DND-41 (cell line): ENCODE data around the gene SLC36A4.
"Not testable (repeated sequence)": the region's sequence is repeated elsewhere in the genome, so short reads cannot be mapped to it uniquely, and the experiment has no call there.

ENCODE experiments used
- ATAC-seq: fragments of 200-7000 bp; cut with Tn5 transposase; 3 replicates; pipeline ENCODE4 v1.9.1; 2021; ENCODE audit warnings: low read depth; ENCODE audit not compliant: insufficient read depth
- DNase-seq: peaks from one replicate; pipeline ENCODE4 v3.0.0-alpha.2; 2020
- H2AFZ ChIP-seq: 2 replicates; pipeline ENCODE4 v1.6.0; 2012; ENCODE audit warnings: low read depth, low read length
- H3K27ac ChIP-seq: 2 replicates; pipeline ENCODE4 v1.5.1; 2012; ENCODE audit warnings: low read length, inconsistent platforms
- H3K27me3 ChIP-seq: fragments of 200-600 bp; sonication (generic); 2 replicates; pipeline ENCODE4 v1.6.0; 2012; ENCODE audit warnings: low read length, mild to moderate bottlenecking, inconsistent platforms; ENCODE audit not compliant: insufficient read depth, poor library complexity
- H3K36me3 ChIP-seq: 2 replicates; pipeline ENCODE4 v1.5.1; 2012; ENCODE audit warnings: low read length, inconsistent platforms; ENCODE audit not compliant: insufficient read depth
- H3K4me1 ChIP-seq: 2 replicates; pipeline ENCODE4 v1.5.1; 2012; ENCODE audit warnings: mild to moderate bottlenecking, low read length; ENCODE audit not compliant: insufficient read depth
- H3K4me2 ChIP-seq: 2 replicates; pipeline ENCODE4 v1.6.0; 2012; ENCODE audit warnings: mild to moderate bottlenecking, moderate library complexity, low read length, inconsistent platforms; ENCODE audit not compliant: insufficient read depth
- H3K4me3 ChIP-seq, 2 experiments: fragments of 200-600 bp in 1 of 2; shearing (Covaris generic) in 1 of 2; 2 replicates each; pipeline ENCODE4 v1.5.1; 2012 to 2016; ENCODE audit warnings: inconsistent platforms in 2 of 2, low read length in 2 of 2, mild to moderate bottlenecking in 2 of 2, low read depth in 1 of 2, moderate library complexity in 1 of 2
- H3K79me2 ChIP-seq: 2 replicates; pipeline ENCODE4 v1.6.0; 2012; ENCODE audit warnings: low read length, inconsistent platforms; ENCODE audit not compliant: insufficient read depth
- H3K9ac ChIP-seq: 2 replicates; pipeline ENCODE4 v1.6.0; 2012; ENCODE audit warnings: low read depth, mild to moderate bottlenecking, inconsistent platforms, low read length, moderate library complexity
- H3K9me3 ChIP-seq: 2 replicates; pipeline ENCODE4 v1.5.1; 2012; ENCODE audit warnings: low read length, moderate library complexity, mild to moderate bottlenecking, inconsistent platforms; ENCODE audit not compliant: insufficient read depth, severe bottlenecking
- H4K20me1 ChIP-seq: 2 replicates; pipeline ENCODE4 v1.6.0; 2012; ENCODE audit warnings: low read length; ENCODE audit not compliant: insufficient read depth
- EZH2 ChIP-seq: IDR thresholded peaks from 3 replicates; pipeline ENCODE4 v1.6.1; 2012; ENCODE audit warnings: borderline replicate concordance, low read depth, mild to moderate bottlenecking, moderate library complexity, low read length, inconsistent platforms; ENCODE audit not compliant: severe bottlenecking
- TF ChIP-seq, protein P1 (sequence below): IDR thresholded peaks from 2 replicates; pipeline ENCODE4 v1.5.1; 2012; ENCODE audit warnings: borderline replicate concordance, low read length, moderate library complexity, mild to moderate bottlenecking; ENCODE audit not compliant: poor library complexity, severe bottlenecking; ENCODE audit errors: extremely low read depth

SLC36A4 gene

GRCh38 chr11:93197380-93198214 lies at the start of gene SLC36A4:
Gene SLC36A4 (minus strand): TSS chr11:93197991. CDS start chr11:93197832, 159 bp downstream.
- H3K4me2 ChIP-seq = peak within 1 kb of the TSS; percentile 80
- peak within 1 kb of the TSS; percentile 98 for H3K27ac ChIP-seq
- peaks cover 40% of the 10 kb centered on the region for H3K4me1 ChIP-seq
- H3K79me2 ChIP-seq = peaks cover 47% of the 10 kb centered on the region
- H3K4me3 ChIP-seq = peak within 1 kb of the TSS; percentile 91 to 96
- TF ChIP-seq, protein P1, sequence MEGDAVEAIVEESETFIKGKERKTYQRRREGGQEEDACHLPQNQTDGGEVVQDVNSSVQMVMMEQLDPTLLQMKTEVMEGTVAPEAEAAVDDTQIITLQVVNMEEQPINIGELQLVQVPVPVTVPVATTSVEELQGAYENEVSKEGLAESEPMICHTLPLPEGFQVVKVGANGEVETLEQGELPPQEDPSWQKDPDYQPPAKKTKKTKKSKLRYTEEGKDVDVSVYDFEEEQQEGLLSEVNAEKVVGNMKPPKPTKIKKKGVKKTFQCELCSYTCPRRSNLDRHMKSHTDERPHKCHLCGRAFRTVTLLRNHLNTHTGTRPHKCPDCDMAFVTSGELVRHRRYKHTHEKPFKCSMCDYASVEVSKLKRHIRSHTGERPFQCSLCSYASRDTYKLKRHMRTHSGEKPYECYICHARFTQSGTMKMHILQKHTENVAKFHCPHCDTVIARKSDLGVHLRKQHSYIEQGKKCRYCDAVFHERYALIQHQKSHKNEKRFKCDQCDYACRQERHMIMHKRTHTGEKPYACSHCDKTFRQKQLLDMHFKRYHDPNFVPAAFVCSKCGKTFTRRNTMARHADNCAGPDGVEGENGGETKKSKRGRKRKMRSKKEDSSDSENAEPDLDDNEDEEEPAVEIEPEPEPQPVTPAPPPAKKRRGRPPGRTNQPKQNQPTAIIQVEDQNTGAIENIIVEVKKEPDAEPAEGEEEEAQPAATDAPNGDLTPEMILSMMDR = no peak
- no peak for TF ChIP-seq EZH2
- H2AFZ ChIP-seq = peak within 1 kb of the TSS; percentile 95
- DNase-seq (peak; percentile 84), ATAC-seq (peak; percentile 90)
- H3K9me3 ChIP-seq = no peaks in the 10 kb centered on the region
- H3K36me3 ChIP-seq = no peaks in the 10 kb centered on the region; the same call in 1 of the 2 replicates
- peaks cover 4% of the 10 kb centered on the region; the same call in 1 of the 2 replicates for H4K20me1 ChIP-seq
- peak within 1 kb of the TSS; percentile 94 for H3K9ac ChIP-seq
- no peaks in the 10 kb centered on the region for H3K27me3 ChIP-seq

- H3K79me2 ChIP-seq, H3K4me1 ChIP-seq, H3K4me3 ChIP-seq, H3K27me3 ChIP-seq, DNase-seq, H3K4me2 ChIP-seq, H3K9me3 ChIP-seq, H3K27ac ChIP-seq, H3K9ac ChIP-seq, ATAC-seq, H3K36me3 ChIP-seq, H2AFZ ChIP-seq, H4K20me1 ChIP-seq: not testable (repeated sequence)
Measured at GRCh38 chr11:93246790-93247189, 49.0 kb upstream of the SLC36A4 start.

GRCh38 chr11:93244018-93244417 lies 46.2 kb upstream of the SLC36A4 start:
- Histone ChIP-seq H3K9me3 (no peaks in the 10 kb centered on the region), H3K4me1 (no peaks in the 10 kb centered on the region), H3K27ac (no peak overlapping the region), H3K9ac (no peak overlapping the region), H2AFZ (no peak overlapping the region), H3K36me3 (no peaks in the 10 kb centered on the region), H3K4me3 (no peak overlapping the region), H4K20me1 (no peaks in the 10 kb centered on the region), H3K27me3 (peaks cover under 1% of the 10 kb centered on the region), H3K79me2 (no peaks in the 10 kb centered on the region), H3K4me2 (no peak overlapping the region)
- TF ChIP-seq, protein P1 = no peak
- no peak for TF ChIP-seq EZH2
- DNase-seq = no peak
- no peak for ATAC-seq

DNA sequence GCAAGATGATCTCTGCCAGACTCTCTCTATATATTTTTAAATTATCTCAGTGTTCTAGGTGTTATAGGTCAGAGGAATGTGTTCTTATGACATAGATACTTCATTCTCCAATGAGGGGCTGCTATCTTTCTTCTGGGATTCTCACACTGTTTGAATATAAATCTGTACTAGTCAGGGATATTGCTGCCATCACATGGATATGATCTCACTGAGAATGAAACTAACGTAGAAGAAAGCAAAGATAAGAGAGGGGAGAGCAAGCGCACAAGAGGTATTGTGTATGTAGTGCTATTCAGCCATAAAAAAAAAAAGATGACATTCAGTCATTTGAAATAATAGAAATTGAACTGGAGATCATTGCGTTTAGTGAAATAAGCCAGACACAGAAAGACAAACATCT lies 42.2 kb upstream of the SLC36A4 start:
- DNase-seq = no peak
- no peaks in the 10 kb centered on the region for H3K9me3 ChIP-seq
- no peak for TF ChIP-seq EZH2
- TF ChIP-seq, protein P1 = no peak
- H3K4me3 ChIP-seq = no peak overlapping the region
- no peaks in the 10 kb centered on the region for H3K36me3 ChIP-seq
- H3K79me2 ChIP-seq = no peaks in the 10 kb centered on the region
- no peaks in the 10 kb centered on the region for H3K4me1 ChIP-seq
- no peak overlapping the region for H3K9ac ChIP-seq
- H3K27ac ChIP-seq = no peak overlapping the region
- no peak overlapping the region for H3K4me2 ChIP-seq
- no peaks in the 10 kb centered on the region for H4K20me1 ChIP-seq
- no peak for ATAC-seq
- peaks cover 10% of the 10 kb centered on the region for H3K27me3 ChIP-seq
- H2AFZ ChIP-seq = no peak overlapping the region
